Neutrophil (primary cell): ENCODE measurements around the gene PAM.

Experiments
- H3K27ac ChIP-seq: fragments of 200-600 bp; sonication (generic); 2 replicates; pipeline ENCODE4 v1.5.1; 2016; ENCODE audit warnings: mild to moderate bottlenecking, moderate library complexity
- H3K27me3 ChIP-seq: fragments of 200-600 bp; sonication (generic); 2 replicates; pipeline ENCODE4 v1.6.0; 2016; ENCODE audit warnings: mild to moderate bottlenecking
- H3K36me3 ChIP-seq: fragments of 200-600 bp; sonication (generic); 2 replicates; pipeline ENCODE4 v1.5.1; 2017
- H3K4me1 ChIP-seq, 2 experiments: fragments of 200-600 bp in 1 of 2; sonication (generic) in 1 of 2; 1 replicate in 1 of 2; 2 replicates in 1 of 2; pipeline versions ENCODE4 v1.5.1 to v1.6.1; 2013 to 2016; ENCODE audit warnings: low read depth in 1 of 2, low read length in 1 of 2, mild to moderate bottlenecking in 1 of 2, moderate library complexity in 1 of 2; ENCODE audit not compliant: control insufficient read depth in 1 of 2, insufficient read depth in 1 of 2
- H3K4me3 ChIP-seq, 2 experiments: fragments of 200-600 bp in 1 of 2; sonication (generic) in 1 of 2; 1 replicate in 1 of 2; 2 replicates in 1 of 2; pipeline ENCODE4 v1.5.1; 2013 to 2016; ENCODE audit warnings: low read depth in 1 of 2, low read length in 1 of 2, mild to moderate bottlenecking in 1 of 2, moderate library complexity in 1 of 2
- H3K9me3 ChIP-seq: fragments of 200-600 bp; sonication (generic); 2 replicates; pipeline ENCODE4 v1.5.1; 2016
- TF ChIP-seq, protein P1 (sequence below): fragments of 200-600 bp; sonication (generic); IDR thresholded peaks from 2 replicates; pipeline ENCODE4 v1.5.1; 2016; ENCODE audit warnings: antibody characterized with exemption

PAM gene

DNA sequence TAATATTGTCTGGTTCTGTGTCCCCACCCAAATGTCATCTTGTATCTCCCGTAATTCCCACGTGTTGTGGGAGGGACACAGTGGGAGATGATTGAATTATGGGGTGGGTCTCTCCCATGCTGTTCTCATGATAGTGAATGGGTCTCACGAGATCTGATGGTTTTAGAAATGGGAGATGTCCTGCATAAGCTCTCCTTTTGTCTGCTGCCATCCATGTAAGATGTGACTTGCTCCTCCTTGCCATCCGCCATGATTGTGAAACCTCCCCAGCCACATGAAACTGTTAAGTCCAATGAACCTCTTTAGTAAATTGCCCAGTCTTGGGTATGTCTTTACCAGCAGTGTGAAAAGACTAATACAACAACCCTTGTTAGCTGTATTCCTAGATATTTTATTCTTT lies 320.3 kb downstream of the PAM start:
- Histone ChIP-seq H3K9me3 (peaks cover 4% of the 10 kb centered on the region), H3K36me3 (no peaks in the 10 kb centered on the region), H3K4me1 (no peaks in the 10 kb centered on the region), H3K27me3 (no peaks in the 10 kb centered on the region), H3K4me3 (no peak overlapping the region), H3K27ac (no peak overlapping the region)
- TF ChIP-seq, protein P1, sequence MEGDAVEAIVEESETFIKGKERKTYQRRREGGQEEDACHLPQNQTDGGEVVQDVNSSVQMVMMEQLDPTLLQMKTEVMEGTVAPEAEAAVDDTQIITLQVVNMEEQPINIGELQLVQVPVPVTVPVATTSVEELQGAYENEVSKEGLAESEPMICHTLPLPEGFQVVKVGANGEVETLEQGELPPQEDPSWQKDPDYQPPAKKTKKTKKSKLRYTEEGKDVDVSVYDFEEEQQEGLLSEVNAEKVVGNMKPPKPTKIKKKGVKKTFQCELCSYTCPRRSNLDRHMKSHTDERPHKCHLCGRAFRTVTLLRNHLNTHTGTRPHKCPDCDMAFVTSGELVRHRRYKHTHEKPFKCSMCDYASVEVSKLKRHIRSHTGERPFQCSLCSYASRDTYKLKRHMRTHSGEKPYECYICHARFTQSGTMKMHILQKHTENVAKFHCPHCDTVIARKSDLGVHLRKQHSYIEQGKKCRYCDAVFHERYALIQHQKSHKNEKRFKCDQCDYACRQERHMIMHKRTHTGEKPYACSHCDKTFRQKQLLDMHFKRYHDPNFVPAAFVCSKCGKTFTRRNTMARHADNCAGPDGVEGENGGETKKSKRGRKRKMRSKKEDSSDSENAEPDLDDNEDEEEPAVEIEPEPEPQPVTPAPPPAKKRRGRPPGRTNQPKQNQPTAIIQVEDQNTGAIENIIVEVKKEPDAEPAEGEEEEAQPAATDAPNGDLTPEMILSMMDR, result no peak
